ENCODE results near the gene SPOUT1. TPM values are rescaled to one million over a fixed set of nuclear protein-coding genes. Genes with fewer than 3 reads are reported as not detected.
A peak's percentile ranks its signal among the peaks of the same experiment; 100 is the strongest.

SPOUT1 gene
- polyA plus RNA-seq, 1 donor (not counting 4 experiments of a cell fraction or from before 2014, with no cell fraction given), result 22.0 TPM

DNA sequence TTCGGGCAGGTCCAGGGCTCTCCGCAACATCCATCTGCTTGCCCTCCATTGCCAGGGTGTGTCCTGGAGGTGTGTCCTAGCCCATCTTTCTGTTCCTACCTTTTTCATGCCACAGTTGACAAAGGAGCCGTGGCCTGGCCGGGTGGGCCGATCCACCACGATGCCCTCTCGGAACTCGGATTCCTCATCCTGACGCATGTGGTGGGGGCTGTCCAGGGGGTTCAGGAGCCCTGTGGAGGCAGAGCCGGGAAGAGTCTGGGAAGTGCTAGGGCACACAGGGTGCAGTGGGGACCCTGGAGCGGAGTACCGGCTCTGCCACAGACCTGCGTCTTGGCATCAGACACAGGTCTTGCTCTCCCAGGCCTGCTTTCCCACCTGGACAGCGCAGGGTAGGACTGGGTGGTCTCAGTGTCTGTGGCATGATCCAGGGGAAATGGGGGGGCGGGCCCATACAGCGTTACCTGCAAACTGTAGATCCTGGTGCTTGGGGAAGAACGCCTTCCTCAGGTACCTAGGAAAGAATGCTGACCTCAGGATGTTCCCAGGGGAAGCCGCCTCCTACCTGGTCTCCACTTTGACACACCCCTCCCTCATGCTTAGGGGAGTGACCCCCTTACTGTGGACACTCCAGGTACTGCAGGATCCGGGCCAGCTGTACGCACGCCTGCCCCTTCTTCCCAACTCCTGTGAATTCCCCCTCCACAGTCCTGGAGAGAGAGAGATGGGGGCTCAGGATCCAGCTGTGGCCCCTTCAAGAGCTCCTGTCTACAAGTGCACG is 3.5 kb downstream of the SPOUT1 start:
- H3K9me3 ChIP-seq (ENCODE audit: control insufficient read depth, low read depth, low read length), result no peaks in the 10 kb centered on the region
- FAIRE-seq (no peak), DNase-seq (ENCODE audit: low read depth, low spot score) (no peak)
- H3K4me3 ChIP-seq (ENCODE audit: control insufficient read depth in 2 of 3, extremely low read depth in 1 of 3, insufficient read depth in 2 of 3, low read depth in 1 of 3, low read length in 3 of 3), result no peak overlapping the region
- H3K27ac ChIP-seq (ENCODE audit: control insufficient read depth, insufficient read depth, low read length), result no peak overlapping the region
- H3K4me2 ChIP-seq (ENCODE audit: control insufficient read depth, extremely low read depth, insufficient read depth, low read depth, low read length), result no peak overlapping the region
- H3K79me2 ChIP-seq (ENCODE audit: control insufficient read depth, insufficient read depth, low read length), result peaks cover 9% of the 10 kb centered on the region
- dilution Hi-C loops (cut with MboI; ENCODE audit: extremely low pct_ligation_motif_present, low sequenced_read_pairs), result no loop called here
- H3K9me1 ChIP-seq (ENCODE audit: control insufficient read depth, extremely low read depth, insufficient read depth, low read length), result no peaks in the 10 kb centered on the region
- H2AFZ ChIP-seq (ENCODE audit: control insufficient read depth, low read length), result no peak overlapping the region
- TF ChIP-seq, protein P1, sequence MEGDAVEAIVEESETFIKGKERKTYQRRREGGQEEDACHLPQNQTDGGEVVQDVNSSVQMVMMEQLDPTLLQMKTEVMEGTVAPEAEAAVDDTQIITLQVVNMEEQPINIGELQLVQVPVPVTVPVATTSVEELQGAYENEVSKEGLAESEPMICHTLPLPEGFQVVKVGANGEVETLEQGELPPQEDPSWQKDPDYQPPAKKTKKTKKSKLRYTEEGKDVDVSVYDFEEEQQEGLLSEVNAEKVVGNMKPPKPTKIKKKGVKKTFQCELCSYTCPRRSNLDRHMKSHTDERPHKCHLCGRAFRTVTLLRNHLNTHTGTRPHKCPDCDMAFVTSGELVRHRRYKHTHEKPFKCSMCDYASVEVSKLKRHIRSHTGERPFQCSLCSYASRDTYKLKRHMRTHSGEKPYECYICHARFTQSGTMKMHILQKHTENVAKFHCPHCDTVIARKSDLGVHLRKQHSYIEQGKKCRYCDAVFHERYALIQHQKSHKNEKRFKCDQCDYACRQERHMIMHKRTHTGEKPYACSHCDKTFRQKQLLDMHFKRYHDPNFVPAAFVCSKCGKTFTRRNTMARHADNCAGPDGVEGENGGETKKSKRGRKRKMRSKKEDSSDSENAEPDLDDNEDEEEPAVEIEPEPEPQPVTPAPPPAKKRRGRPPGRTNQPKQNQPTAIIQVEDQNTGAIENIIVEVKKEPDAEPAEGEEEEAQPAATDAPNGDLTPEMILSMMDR (optimal IDR thresholded peaks at IDR 0.05 in 1 of 3, IDR thresholded peaks at IDR 0.05 in 1 of 3, conservative IDR thresholded peaks at IDR 0.05 in 1 of 3; ENCODE audit: extremely low read depth in 1 of 3, insufficient read depth in 2 of 3, low read length in 3 of 3), result peak in 1 of 3 experiments; percentile 16
- TF ChIP-seq EZH2 (IDR thresholded peaks at IDR 0.05; ENCODE audit: low read length), result no peak
- peaks cover 6% of the 10 kb centered on the region for H3K4me1 ChIP-seq (ENCODE audit: control insufficient read depth, extremely low read depth, insufficient read depth, low read length)
- peaks cover 30 to 55% of the 10 kb centered on the region in 2 experiments for H3K36me3 ChIP-seq (ENCODE audit: control insufficient read depth in 2 of 2, extremely low read depth in 1 of 2, insufficient read depth in 2 of 2, low read length in 2 of 2)
- H4K20me1 ChIP-seq (ENCODE audit: control insufficient read depth, extremely low read depth, insufficient read depth, low read length), result no peaks in the 10 kb centered on the region
- no peaks in the 10 kb centered on the region for H3K27me3 ChIP-seq (ENCODE audit: control insufficient read depth, extremely low read depth, insufficient read depth, low read length)
- no peak overlapping the region for H3K9ac ChIP-seq (ENCODE audit: control insufficient read depth, extremely low read depth, insufficient read depth, low read length)

GRCh38 chr9:128824911-128825310 is 4.7 kb downstream of the SPOUT1 start:
- DNase-seq (ENCODE audit: low read depth, low spot score), result no peak
- Histone ChIP-seq H3K27me3 (ENCODE audit: control insufficient read depth, extremely low read depth, insufficient read depth, low read length) (no peaks in the 10 kb centered on the region), H4K20me1 (ENCODE audit: control insufficient read depth, extremely low read depth, insufficient read depth, low read length) (peaks cover 1% of the 10 kb centered on the region), H2AFZ (ENCODE audit: control insufficient read depth, low read length) (no peak overlapping the region), H3K27ac (ENCODE audit: control insufficient read depth, insufficient read depth, low read length) (no peak overlapping the region), H3K79me2 (ENCODE audit: control insufficient read depth, insufficient read depth, low read length) (peaks cover 9% of the 10 kb centered on the region), H3K4me1 (ENCODE audit: control insufficient read depth, extremely low read depth, insufficient read depth, low read length) (peaks cover 8% of the 10 kb centered on the region), H3K9me3 (ENCODE audit: control insufficient read depth, low read depth, low read length) (no peaks in the 10 kb centered on the region), H3K4me2 (ENCODE audit: control insufficient read depth, extremely low read depth, insufficient read depth, low read depth, low read length) (no peak overlapping the region), H3K9ac (ENCODE audit: control insufficient read depth, extremely low read depth, insufficient read depth, low read length) (no peak overlapping the region), H3K36me3 (ENCODE audit: control insufficient read depth in 2 of 2, extremely low read depth in 1 of 2, insufficient read depth in 2 of 2, low read length in 2 of 2) (peaks cover 30 to 56% of the 10 kb centered on the region in 2 experiments), H3K9me1 (ENCODE audit: control insufficient read depth, extremely low read depth, insufficient read depth, low read length) (no peaks in the 10 kb centered on the region), H3K4me3 (ENCODE audit: control insufficient read depth in 2 of 3, extremely low read depth in 1 of 3, insufficient read depth in 2 of 3, low read depth in 1 of 3, low read length in 3 of 3) (no peak overlapping the region)
- dilution Hi-C loops (cut with MboI; ENCODE audit: extremely low pct_ligation_motif_present, low sequenced_read_pairs), result no loop called here
- TF ChIP-seq, protein P1 (optimal IDR thresholded peaks at IDR 0.05 in 1 of 3, IDR thresholded peaks at IDR 0.05 in 1 of 3, conservative IDR thresholded peaks at IDR 0.05 in 1 of 3; ENCODE audit: extremely low read depth in 1 of 3, insufficient read depth in 2 of 3, low read length in 3 of 3), result no peak
- TF ChIP-seq EZH2 (IDR thresholded peaks at IDR 0.05; ENCODE audit: low read length), result no peak
- no peak for FAIRE-seq

Measured in keratinocyte (primary cell).